ENCODE measurements around the gene CACNA2D3. TPM values are rescaled to one million over a fixed set of nuclear protein-coding genes. Genes with fewer than 3 reads are reported as not detected.
"Not testable (repeated sequence)": the region's sequence is repeated elsewhere in the genome, so short reads cannot be mapped to it uniquely, and the experiment has no call there.

The CACNA2D3 gene
- polyA plus RNA-seq, 1 donor: 0.97 TPM

DNA sequence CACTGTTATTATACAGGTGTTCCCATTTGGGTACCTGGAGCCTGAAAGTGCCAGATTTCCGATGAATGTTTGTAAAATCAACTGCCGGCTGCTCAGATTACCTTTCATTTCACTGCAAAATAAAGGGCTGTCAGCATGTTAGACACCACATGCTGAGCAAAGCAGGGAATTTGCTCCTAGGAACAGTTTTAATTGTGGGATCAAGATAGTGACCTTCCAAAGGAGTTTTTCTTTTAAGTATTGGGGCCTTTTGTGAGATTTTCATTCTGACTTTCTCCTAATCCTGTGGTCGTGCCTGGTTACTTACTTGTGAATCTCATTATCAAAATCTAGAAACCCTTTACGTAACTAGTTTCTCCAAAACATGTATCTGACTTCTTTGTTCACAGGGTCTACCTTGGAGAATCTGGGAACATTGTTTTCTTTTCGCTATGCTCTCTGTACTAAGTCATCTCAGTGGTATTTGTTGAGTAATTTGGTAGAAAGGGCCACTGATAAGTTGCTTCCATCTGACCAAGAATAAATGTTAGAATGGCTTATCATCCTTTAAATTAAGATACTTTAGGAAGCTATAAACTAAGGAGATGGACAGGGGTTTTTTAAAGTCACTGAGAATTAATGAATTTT lies 846.3 kb downstream of the CACNA2D3 start:
- H3K4me1 ChIP-seq (ENCODE audit: control insufficient read depth, insufficient read depth, low read length): peaks cover 6% of the 10 kb centered on the region
- DNase-seq: no peak
- H3K27me3 ChIP-seq (ENCODE audit: control insufficient read depth, insufficient read depth, low read length): no peaks in the 10 kb centered on the region
- H3K36me3 ChIP-seq (ENCODE audit: control insufficient read depth, insufficient read depth, low read length): no peaks in the 10 kb centered on the region
- no peak overlapping the region for H3K27ac ChIP-seq (ENCODE audit: low read length)
- no peaks in the 10 kb centered on the region for H3K9me3 ChIP-seq (ENCODE audit: control insufficient read depth, low read depth, low read length)
- WGBS (ENCODE audit: insufficient coverage, low lambda C conversion rate): 100% methylated on average over 1 of the region's 5 CpGs
- H3K4me3 ChIP-seq (ENCODE audit: low read length): no peak overlapping the region

DNA sequence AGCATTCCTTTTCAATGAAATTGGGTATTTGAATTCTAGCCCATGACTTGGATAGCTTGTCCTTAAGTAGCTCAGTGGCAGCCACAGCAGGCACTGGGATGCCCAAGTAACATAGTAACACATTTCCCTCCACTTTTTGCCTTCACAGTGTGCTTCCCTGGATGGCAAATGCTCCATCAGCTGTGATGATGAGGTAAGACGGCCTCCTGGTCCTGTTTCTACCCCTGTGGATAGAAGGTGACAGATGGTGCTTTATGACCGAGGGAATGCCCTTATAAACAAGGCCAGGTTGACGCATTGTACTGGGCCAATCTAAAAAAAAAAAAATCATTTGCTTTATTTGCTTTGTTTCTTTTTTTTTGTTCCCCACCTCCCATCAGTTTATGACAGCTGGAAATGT lies 847.3 kb downstream of the CACNA2D3 start:
- H3K9me3 ChIP-seq (ENCODE audit: control insufficient read depth, low read depth, low read length): no peaks in the 10 kb centered on the region
- WGBS (ENCODE audit: insufficient coverage, low lambda C conversion rate): no CpG with 5 or more reads among the region's 3 CpGs
- H3K4me1 ChIP-seq (ENCODE audit: control insufficient read depth, insufficient read depth, low read length): peaks cover 6% of the 10 kb centered on the region
- H3K4me3 ChIP-seq (ENCODE audit: low read length): no peak overlapping the region
- DNase-seq: peak in 1 of 2 donors; percentile 20
- H3K27ac ChIP-seq (ENCODE audit: low read length): no peak overlapping the region
- no peaks in the 10 kb centered on the region for H3K36me3 ChIP-seq (ENCODE audit: control insufficient read depth, insufficient read depth, low read length)
- no peaks in the 10 kb centered on the region for H3K27me3 ChIP-seq (ENCODE audit: control insufficient read depth, insufficient read depth, low read length)

DNA sequence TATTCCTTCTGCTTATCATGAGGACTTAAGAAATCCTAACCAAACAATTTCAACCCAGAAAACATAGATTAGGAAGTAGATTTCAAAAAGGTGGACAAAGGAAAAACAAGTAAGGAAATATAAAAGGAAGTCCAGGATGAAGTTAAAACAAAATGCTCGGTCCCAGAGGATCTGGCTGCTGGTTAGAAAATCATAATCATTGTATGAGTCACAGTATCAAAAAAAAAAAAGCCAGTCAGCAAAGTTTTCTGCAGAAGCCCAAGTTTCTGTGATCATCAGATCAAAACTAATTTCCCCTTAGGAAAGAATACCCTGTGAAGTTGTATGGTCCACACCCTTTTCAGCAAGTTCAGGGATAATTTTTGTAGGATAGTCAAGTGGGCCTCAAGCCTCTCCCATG lies 848.5 kb downstream of the CACNA2D3 start:
- Histone ChIP-seq H3K27ac (ENCODE audit: low read length) (no peak overlapping the region), H3K36me3 (ENCODE audit: control insufficient read depth, insufficient read depth, low read length) (no peaks in the 10 kb centered on the region), H3K4me3 (ENCODE audit: low read length) (no peak overlapping the region), H3K4me1 (ENCODE audit: control insufficient read depth, insufficient read depth, low read length) (peaks cover 6% of the 10 kb centered on the region), H3K9me3 (ENCODE audit: control insufficient read depth, low read depth, low read length) (no peaks in the 10 kb centered on the region), H3K27me3 (ENCODE audit: control insufficient read depth, insufficient read depth, low read length) (no peaks in the 10 kb centered on the region)
- DNase-seq: no peak
- 100% methylated on average over 1 of the region's 1 CpG for WGBS (ENCODE audit: insufficient coverage, low lambda C conversion rate)

DNA sequence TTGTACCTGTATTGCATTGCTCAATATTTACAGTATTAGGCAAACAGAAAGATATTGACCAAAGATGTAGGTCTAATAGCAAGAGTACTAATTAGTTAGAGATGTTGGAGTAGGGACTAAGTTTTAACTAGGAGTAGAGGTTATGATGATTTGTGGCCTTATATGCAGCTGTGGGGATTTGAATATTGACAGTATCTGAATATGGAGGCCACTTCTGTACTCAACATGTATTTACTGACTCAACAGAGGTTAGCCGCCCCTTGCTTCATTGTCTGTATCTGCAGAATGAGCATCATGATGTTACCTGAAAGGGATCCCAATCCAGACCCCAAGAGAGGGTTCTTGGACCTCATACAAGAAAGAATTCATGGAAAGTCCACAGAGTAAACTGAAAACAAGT lies 855.1 kb downstream of the CACNA2D3 start:
- no peaks in the 10 kb centered on the region for H3K4me1 ChIP-seq (ENCODE audit: control insufficient read depth, insufficient read depth, low read length)
- no peaks in the 10 kb centered on the region for H3K9me3 ChIP-seq (ENCODE audit: control insufficient read depth, low read depth, low read length)
- no peaks in the 10 kb centered on the region for H3K36me3 ChIP-seq (ENCODE audit: control insufficient read depth, insufficient read depth, low read length)
- DNase-seq: no peak
- no peak overlapping the region for H3K4me3 ChIP-seq (ENCODE audit: low read length)
- no peak overlapping the region for H3K27ac ChIP-seq (ENCODE audit: low read length)
- 100% methylated on average over 1 of the region's 1 CpG for WGBS (ENCODE audit: insufficient coverage, low lambda C conversion rate)
- no peaks in the 10 kb centered on the region for H3K27me3 ChIP-seq (ENCODE audit: control insufficient read depth, insufficient read depth, low read length)

DNA sequence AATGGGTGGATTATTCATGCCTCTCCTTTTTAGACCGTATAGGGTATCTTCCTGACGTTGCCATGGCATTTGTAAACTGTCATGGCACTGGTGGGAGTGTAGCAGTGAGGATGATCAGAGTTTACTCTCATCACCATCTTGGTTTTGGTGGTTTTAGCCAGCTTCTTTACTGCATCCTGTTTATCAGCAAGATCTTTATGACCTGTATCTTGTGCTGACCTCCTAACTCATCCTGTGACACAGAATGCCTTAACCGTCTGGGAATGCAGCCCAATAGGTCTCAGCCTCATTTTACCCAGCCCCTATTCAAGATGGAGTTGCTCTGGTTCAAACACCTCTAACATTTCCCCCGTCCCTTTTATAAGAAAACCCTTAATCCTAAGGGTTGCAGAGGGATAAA lies 855.6 kb downstream of the CACNA2D3 start:
- DNase-seq; H3K27ac ChIP-seq (ENCODE audit: low read length); H3K27me3 ChIP-seq (ENCODE audit: control insufficient read depth, insufficient read depth, low read length); H3K36me3 ChIP-seq (ENCODE audit: control insufficient read depth, insufficient read depth, low read length); H3K9me3 ChIP-seq (ENCODE audit: control insufficient read depth, low read depth, low read length); H3K4me1 ChIP-seq (ENCODE audit: control insufficient read depth, insufficient read depth, low read length); H3K4me3 ChIP-seq (ENCODE audit: low read length): not testable (repeated sequence)
- WGBS (ENCODE audit: insufficient coverage, low lambda C conversion rate): 100% methylated on average over 1 of the region's 4 CpGs

DNA sequence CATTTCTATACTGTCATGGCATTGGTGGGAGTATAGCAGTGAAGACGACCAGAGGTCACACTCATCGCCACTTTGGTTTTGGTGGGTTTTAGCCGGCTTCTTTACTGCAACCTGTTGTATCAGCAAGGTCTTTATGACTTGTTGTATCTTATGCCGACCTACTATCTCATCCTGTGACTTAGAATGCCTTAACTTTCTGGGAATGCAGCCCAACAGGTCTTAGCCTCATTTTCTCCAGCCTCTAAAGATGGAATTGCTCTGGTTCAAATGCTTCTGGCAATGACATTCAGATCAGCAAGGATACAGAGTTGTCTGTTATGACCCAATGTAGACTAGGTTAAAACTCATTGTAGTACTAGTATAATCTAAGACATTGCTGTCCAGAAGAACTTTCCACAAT lies 860.5 kb downstream of the CACNA2D3 start:
- Histone ChIP-seq H3K9me3 (ENCODE audit: control insufficient read depth, low read depth, low read length) (no peaks in the 10 kb centered on the region), H3K4me3 (ENCODE audit: low read length) (no peak overlapping the region), H3K36me3 (ENCODE audit: control insufficient read depth, insufficient read depth, low read length) (no peaks in the 10 kb centered on the region), H3K27me3 (ENCODE audit: control insufficient read depth, insufficient read depth, low read length) (no peaks in the 10 kb centered on the region), H3K27ac (ENCODE audit: low read length) (no peak overlapping the region), H3K4me1 (ENCODE audit: control insufficient read depth, insufficient read depth, low read length) (no peaks in the 10 kb centered on the region)
- DNase-seq: no peak
- WGBS (ENCODE audit: insufficient coverage, low lambda C conversion rate): 50% methylated on average over 1 of the region's 4 CpGs

DNA sequence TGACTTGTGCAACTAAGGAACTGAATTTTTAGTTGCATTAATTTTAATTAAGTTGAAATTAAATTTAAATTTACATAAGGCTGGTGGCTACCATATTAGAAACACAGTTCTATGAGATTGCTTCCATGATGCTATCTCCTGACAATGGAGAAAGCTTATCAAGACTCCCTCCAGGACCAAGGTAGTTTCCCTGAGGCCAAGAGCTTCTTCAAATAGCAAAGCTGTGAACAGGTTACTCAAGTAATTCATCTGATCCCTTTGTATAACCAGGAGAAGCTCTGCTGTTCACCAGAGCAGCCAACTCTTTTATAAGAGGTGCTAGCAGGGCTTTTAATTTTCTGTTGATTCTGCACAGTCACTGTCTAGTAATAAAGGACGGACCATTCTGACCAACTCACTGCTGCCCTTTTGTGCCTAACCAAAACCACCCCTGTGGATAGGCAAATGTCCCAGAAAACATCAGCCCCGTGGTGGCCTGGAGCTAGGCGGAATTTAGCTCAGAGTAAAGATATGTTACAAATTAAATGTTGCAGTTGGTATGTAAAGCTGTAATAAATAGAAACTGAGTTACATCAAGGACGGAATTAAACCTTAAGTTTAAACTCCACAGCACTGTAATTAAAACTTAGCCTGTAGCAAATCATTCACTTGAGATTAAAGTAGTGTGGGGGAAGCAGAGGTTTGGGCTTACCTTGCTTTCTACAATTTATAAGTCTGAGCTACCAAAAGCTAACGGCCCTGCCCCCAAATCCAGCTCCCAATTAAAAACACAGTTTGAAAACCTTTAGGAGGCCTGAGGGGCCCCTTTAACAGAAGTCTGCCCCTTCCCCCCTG lies 861.1 kb downstream of the CACNA2D3 start:
- Histone ChIP-seq H3K9me3 (ENCODE audit: control insufficient read depth, low read depth, low read length) (no peaks in the 10 kb centered on the region), H3K27ac (ENCODE audit: low read length) (no peak overlapping the region)
- no CpG with 5 or more reads among the region's 5 CpGs for WGBS (ENCODE audit: insufficient coverage, low lambda C conversion rate)

DNA sequence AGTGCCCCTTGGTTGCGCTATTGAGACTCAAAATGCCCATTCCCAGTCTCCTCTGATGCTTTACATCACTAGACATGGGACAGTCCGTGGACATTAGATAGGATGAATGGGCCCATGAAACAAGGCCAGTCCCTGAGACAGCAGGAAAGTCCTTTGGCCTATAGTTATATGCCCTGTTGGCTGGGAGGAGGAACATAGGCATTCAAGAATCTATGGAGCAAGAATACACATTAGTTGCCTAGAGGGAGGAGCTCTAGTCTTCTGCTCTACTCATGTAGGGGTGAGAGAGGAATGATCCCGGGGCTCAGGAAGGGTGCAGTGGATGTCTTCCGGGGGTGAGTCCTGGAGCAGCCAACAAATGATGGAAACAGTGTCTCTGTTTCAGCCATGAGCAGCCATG lies 863.5 kb downstream of the CACNA2D3 start:
- Histone ChIP-seq H3K36me3 (ENCODE audit: control insufficient read depth, insufficient read depth, low read length) (no peaks in the 10 kb centered on the region), H3K27ac (ENCODE audit: low read length) (no peak overlapping the region), H3K27me3 (ENCODE audit: control insufficient read depth, insufficient read depth, low read length) (no peaks in the 10 kb centered on the region), H3K9me3 (ENCODE audit: control insufficient read depth, low read depth, low read length) (no peaks in the 10 kb centered on the region), H3K4me3 (ENCODE audit: low read length) (no peak overlapping the region), H3K4me1 (ENCODE audit: control insufficient read depth, insufficient read depth, low read length) (no peaks in the 10 kb centered on the region)
- no peak for DNase-seq
- no CpG with 5 or more reads among the region's 4 CpGs for WGBS (ENCODE audit: insufficient coverage, low lambda C conversion rate)

More for the DNA sequence above, 861.1 kb downstream of the CACNA2D3 start:
- Histone ChIP-seq H3K4me1 (ENCODE audit: control insufficient read depth, insufficient read depth, low read length) (no peaks in the 10 kb centered on the region), H3K27me3 (ENCODE audit: control insufficient read depth, insufficient read depth, low read length) (no peaks in the 10 kb centered on the region), H3K36me3 (ENCODE audit: control insufficient read depth, insufficient read depth, low read length) (no peaks in the 10 kb centered on the region), H3K4me3 (ENCODE audit: low read length) (no peak overlapping the region)
- DNase-seq: no peak

DNA sequence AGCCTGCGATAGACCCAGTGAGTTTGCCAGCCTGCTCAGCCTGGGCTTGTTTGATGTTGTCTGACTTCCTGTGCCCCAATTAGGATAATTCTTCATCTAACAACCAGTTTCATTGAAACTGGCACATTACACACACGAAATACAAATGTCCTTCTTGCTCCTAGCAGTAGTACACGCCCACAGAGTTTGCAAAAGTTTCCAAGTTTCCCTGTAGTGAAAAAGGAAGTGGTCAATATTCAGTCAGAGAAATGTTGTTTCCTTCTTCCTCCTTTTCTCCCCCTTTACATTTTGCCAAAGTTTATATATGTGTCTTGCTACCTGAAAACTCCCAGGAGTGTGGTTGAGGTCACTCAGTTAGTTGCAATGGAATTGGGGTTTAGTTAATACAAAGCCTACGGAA lies 863.9 kb downstream of the CACNA2D3 start:
- H3K4me3 ChIP-seq (ENCODE audit: low read length): no peak overlapping the region
- no peaks in the 10 kb centered on the region for H3K9me3 ChIP-seq (ENCODE audit: control insufficient read depth, low read depth, low read length)
- DNase-seq: no peak
- no peaks in the 10 kb centered on the region for H3K4me1 ChIP-seq (ENCODE audit: control insufficient read depth, insufficient read depth, low read length)
- H3K36me3 ChIP-seq (ENCODE audit: control insufficient read depth, insufficient read depth, low read length): no peaks in the 10 kb centered on the region
- H3K27ac ChIP-seq (ENCODE audit: low read length): no peak overlapping the region
- no CpG with 5 or more reads among the region's 4 CpGs for WGBS (ENCODE audit: insufficient coverage, low lambda C conversion rate)
- H3K27me3 ChIP-seq (ENCODE audit: control insufficient read depth, insufficient read depth, low read length): no peaks in the 10 kb centered on the region

DNA sequence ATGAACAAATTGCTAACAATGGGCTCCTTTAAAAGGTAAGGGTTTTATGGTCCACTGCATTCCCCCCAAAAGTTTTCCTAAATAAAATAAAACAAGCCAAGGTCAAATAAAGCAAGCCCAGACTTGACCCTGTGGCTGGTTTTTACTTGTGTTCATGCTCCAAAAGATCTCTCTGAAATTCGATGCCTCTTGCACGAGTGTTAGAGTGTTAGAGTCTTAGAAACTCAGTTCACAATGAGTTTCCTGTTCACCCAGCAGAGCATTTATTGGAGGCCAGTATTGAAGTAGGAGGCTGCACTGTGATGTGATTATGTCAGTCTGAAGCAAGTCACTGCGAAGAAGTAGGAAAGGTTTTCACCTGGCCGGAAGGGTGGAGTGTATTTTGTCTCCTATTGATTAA lies 865.4 kb downstream of the CACNA2D3 start:
- Histone ChIP-seq H3K27me3 (ENCODE audit: control insufficient read depth, insufficient read depth, low read length) (no peaks in the 10 kb centered on the region), H3K9me3 (ENCODE audit: control insufficient read depth, low read depth, low read length) (no peaks in the 10 kb centered on the region), H3K36me3 (ENCODE audit: control insufficient read depth, insufficient read depth, low read length) (no peaks in the 10 kb centered on the region), H3K4me3 (ENCODE audit: low read length) (no peak overlapping the region), H3K4me1 (ENCODE audit: control insufficient read depth, insufficient read depth, low read length) (no peaks in the 10 kb centered on the region), H3K27ac (ENCODE audit: low read length) (no peak overlapping the region)
- DNase-seq: no peak
- no CpG with 5 or more reads among the region's 4 CpGs for WGBS (ENCODE audit: insufficient coverage, low lambda C conversion rate)
